GM10248 (cell line): ENCODE data around the gene GPANK1.

Experiments used
- CTCF ChIA-PET: fragments of 300-600 bp; sonication (Branson Sonifier 250); formaldehyde crosslinking; extraction: SDS; loops from one replicate; lab custom pipeline; 2021; ENCODE audit warnings: antibody characterized with exemption; lab: Yijun Ruan, JAX
- POLR2A ChIA-PET: fragments of 350-650 bp; sonication (Branson Sonifier 250); formaldehyde crosslinking; extraction: SDS; loops from one replicate; lab custom pipeline; 2020; ENCODE audit warnings: antibody characterized with exemption; lab: Yijun Ruan, JAX
- DNase-seq: peaks from one replicate; pipeline ENCODE4 v3.0.0; 2012; ENCODE audit errors: extremely low spot score
- CTCF ChIP-seq: IDR thresholded peaks from 2 replicates; pipeline ENCODE4 v1.5.1; 2012; ENCODE audit warnings: mild to moderate bottlenecking, low read depth; ENCODE audit errors: extremely low read depth, missing control alignments, control extremely low read depth

GPANK1 gene

GRCh38 chr6:31702819-31703716 is 38.3 kb upstream of the GPANK1 start, which contains the start of gene ABHD16A:
Gene ABHD16A, minus strand, starts transcription at chr6:31703324. Its CDS starts 43 bp downstream, at chr6:31703281.
- POLR2A ChIA-PET: interaction anchor here (0.5 to 1.3 kb wide), 6 partner anchors 8 to 195 kb away, joined by 3 to 7 read pairs (median 5); partner anchors contain the start of gene GPANK1
- no peak for TF ChIP-seq CTCF
- CTCF ChIA-PET: interaction anchor here (0.9 to 1.8 kb wide), 12 partner anchors 10 to 127 kb away, joined by 3 to 6 read pairs (median 4); partner anchors contain the start of genes LSM2, LY6G5C and VARS1
- peak; percentile 99 for DNase-seq

GRCh38 chr6:31702405-31702818 is 37.6 kb upstream of the GPANK1 start:
- ChIA-PET CTCF (interaction anchor here (0.9 to 1.8 kb wide), 9 partner anchors 9 to 124 kb away, joined by 3 to 6 read pairs (median 4); partner anchors contain the start of genes LSM2 and LY6G5C), POLR2A (interaction anchor here (0.6 to 1.3 kb wide), 4 partner anchors 8 to 138 kb away, joined by 3 to 7 read pairs (median 5); partner anchors contain the start of gene GPANK1)
- DNase-seq: peak; percentile 35
- no peak for TF ChIP-seq CTCF

- POLR2A ChIA-PET: interaction anchor here (0.6 kb wide), 1 partner anchor 127 kb away, joined by 3 read pairs; no protein-coding TSS in a partner anchor
- no peak for DNase-seq
- CTCF ChIA-PET: interaction anchor here (1.3 to 1.8 kb wide), 4 partner anchors 9 to 28 kb away, joined by 4 to 6 read pairs (median 4); no protein-coding TSS in a partner anchor
- TF ChIP-seq CTCF: no peak
Measured at GRCh38 chr6:31701666-31702404, 37.0 kb upstream of the GPANK1 start.

- DNase-seq: no peak
- ChIA-PET POLR2A (interaction anchor here (0.6 kb wide), 1 partner anchor 126 kb away, joined by 3 read pairs; no protein-coding TSS in a partner anchor), CTCF (interaction anchor here (1.6 kb wide), 1 partner anchor 69 kb away, joined by 5 read pairs; no protein-coding TSS in a partner anchor)
- TF ChIP-seq CTCF: no peak
Measured at GRCh38 chr6:31700740-31701401, 36.1 kb upstream of the GPANK1 start.

- CTCF ChIA-PET: interaction anchor here (0.8 to 2.1 kb wide), 2 partner anchors 8 to 192 kb away, joined by 3 to 7 read pairs; no protein-coding TSS in a partner anchor
- POLR2A ChIA-PET: interaction anchor here (0.9 kb wide), 1 partner anchor 33 kb away, joined by 3 read pairs; the partner anchor contains the start of gene GPANK1
- DNase-seq: no peak
- TF ChIP-seq CTCF: no peak
Measured at GRCh38 chr6:31697555-31697954, 32.8 kb upstream of the GPANK1 start.
